ENCODE measurements around the gene LMF1. TPM values are rescaled to one million over a fixed set of nuclear protein-coding genes. Genes with fewer than 3 reads are reported as not detected.

The LMF1 gene
- total and polyA plus RNA-seq, 2 of the 4 experiments (the other 2 are of a cell fraction), result 7.7 to 13.1 TPM

DNA sequence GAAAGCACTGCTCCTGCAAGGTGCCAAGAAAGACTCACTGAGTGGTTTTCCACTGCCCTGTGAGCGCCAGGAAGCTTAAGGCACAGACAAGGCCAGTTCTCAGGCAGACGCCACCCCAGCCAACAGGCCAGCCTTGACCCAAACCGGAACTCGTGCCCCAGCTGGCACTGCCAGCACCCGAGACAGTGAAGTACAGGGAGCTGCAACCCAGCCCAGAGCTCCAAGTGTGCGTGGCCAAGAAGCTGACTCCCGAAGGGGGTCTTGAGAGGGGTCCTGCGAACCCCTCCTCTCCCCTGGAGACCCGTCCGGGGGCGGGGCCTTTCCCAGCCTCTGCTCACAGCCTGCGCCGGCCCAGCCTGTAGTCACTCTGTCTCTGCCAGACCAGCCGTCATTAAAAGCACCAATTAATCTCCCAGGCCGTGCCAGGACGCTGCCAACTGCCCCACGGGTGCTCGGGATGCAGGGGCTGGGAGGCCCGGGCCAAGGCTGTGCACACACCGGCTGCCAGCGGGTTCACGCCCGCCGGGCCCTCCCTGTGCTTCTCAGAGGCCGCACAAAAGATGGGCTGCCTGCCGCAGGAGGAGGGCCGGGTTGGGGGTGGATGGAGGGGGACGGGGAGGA, 6.4 kb upstream of the LMF1 start:
- TF ChIP-seq MAFK (IDR thresholded peaks at IDR 0.05; ENCODE audit: low read depth, low read length) (no peak), FOS (IDR thresholded peaks at IDR 0.05; ENCODE audit: low read depth, low read length) (no peak), POLR2A (IDR thresholded peaks at IDR 0.05; ENCODE audit: low read depth, low read length) (no peak), SMC3 (IDR thresholded peaks at IDR 0.05; ENCODE audit: low read depth, low read length) (no peak), RAD21 (IDR thresholded peaks at IDR 0.05; ENCODE audit: low read length) (no peak), RCOR1 (IDR thresholded peaks at IDR 0.05; ENCODE audit: insufficient replicate concordance, low read length) (no peak), CHD1 (IDR thresholded peaks at IDR 0.05; ENCODE audit: low read depth, low read length) (no peak), MAZ (IDR thresholded peaks at IDR 0.05; ENCODE audit: borderline replicate concordance, low read depth, low read length) (no peak), BHLHE40 (IDR thresholded peaks at IDR 0.05; ENCODE audit: low read depth, low read length) (no peak), NFE2L2 (IDR thresholded peaks at IDR 0.05; ENCODE audit: low read depth, low read length) (no peak), RFX5 (IDR thresholded peaks at IDR 0.05; ENCODE audit: low read depth, low read length) (no peak), CEBPB (IDR thresholded peaks at IDR 0.05; ENCODE audit: low read depth, low read length) (no peak), MXI1 (IDR thresholded peaks at IDR 0.05; ENCODE audit: borderline replicate concordance, low read depth, low read length) (no peak)
- TF ChIP-seq, protein P1, sequence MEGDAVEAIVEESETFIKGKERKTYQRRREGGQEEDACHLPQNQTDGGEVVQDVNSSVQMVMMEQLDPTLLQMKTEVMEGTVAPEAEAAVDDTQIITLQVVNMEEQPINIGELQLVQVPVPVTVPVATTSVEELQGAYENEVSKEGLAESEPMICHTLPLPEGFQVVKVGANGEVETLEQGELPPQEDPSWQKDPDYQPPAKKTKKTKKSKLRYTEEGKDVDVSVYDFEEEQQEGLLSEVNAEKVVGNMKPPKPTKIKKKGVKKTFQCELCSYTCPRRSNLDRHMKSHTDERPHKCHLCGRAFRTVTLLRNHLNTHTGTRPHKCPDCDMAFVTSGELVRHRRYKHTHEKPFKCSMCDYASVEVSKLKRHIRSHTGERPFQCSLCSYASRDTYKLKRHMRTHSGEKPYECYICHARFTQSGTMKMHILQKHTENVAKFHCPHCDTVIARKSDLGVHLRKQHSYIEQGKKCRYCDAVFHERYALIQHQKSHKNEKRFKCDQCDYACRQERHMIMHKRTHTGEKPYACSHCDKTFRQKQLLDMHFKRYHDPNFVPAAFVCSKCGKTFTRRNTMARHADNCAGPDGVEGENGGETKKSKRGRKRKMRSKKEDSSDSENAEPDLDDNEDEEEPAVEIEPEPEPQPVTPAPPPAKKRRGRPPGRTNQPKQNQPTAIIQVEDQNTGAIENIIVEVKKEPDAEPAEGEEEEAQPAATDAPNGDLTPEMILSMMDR (conservative IDR thresholded peaks at IDR 0.05; ENCODE audit: low read depth, low read length), result no peak
- TF ChIP-seq, protein P2, sequence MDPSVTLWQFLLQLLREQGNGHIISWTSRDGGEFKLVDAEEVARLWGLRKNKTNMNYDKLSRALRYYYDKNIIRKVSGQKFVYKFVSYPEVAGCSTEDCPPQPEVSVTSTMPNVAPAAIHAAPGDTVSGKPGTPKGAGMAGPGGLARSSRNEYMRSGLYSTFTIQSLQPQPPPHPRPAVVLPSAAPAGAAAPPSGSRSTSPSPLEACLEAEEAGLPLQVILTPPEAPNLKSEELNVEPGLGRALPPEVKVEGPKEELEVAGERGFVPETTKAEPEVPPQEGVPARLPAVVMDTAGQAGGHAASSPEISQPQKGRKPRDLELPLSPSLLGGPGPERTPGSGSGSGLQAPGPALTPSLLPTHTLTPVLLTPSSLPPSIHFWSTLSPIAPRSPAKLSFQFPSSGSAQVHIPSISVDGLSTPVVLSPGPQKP (IDR thresholded peaks at IDR 0.05; ENCODE audit: borderline replicate concordance, low read depth, low read length), result no peak
- TF ChIP-seq, protein P3, sequence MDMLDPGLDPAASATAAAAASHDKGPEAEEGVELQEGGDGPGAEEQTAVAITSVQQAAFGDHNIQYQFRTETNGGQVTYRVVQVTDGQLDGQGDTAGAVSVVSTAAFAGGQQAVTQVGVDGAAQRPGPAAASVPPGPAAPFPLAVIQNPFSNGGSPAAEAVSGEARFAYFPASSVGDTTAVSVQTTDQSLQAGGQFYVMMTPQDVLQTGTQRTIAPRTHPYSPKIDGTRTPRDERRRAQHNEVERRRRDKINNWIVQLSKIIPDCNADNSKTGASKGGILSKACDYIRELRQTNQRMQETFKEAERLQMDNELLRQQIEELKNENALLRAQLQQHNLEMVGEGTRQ (IDR thresholded peaks at IDR 0.05; ENCODE audit: low read depth, low read length), result no peak
- Histone ChIP-seq H3K27me3 (ENCODE audit: control insufficient read depth, insufficient read depth, low read length) (peaks cover 80% of the 10 kb centered on the region), H4K91ac (ENCODE audit: insufficient read depth, low read depth, low read length) (no peak overlapping the region), H2BK5ac (ENCODE audit: low read depth, low read length, poor library complexity, severe bottlenecking) (no peak overlapping the region), H2AK9ac (replicated peaks; ENCODE audit: low read depth, low read length, poor library complexity) (no peak overlapping the region), H3K4me1 (ENCODE audit: control insufficient read depth, insufficient read depth, low read length) (no peaks in the 10 kb centered on the region), H3K56ac (ENCODE audit: extremely low read depth, insufficient read depth, low read length) (no peak overlapping the region), H3K4me2 (ENCODE audit: low read depth, low read length) (no peak overlapping the region), H3K23ac (ENCODE audit: low read depth, low read length) (no peak overlapping the region), H3K79me1 (ENCODE audit: low read depth in 1 of 2, low read length in 2 of 2) (no peaks in the 10 kb centered on the region), H3K18ac (ENCODE audit: low read depth, low read length) (no peak overlapping the region), H3K36me3 (ENCODE audit: control insufficient read depth, insufficient read depth, low read length) (no peaks in the 10 kb centered on the region), H3K9ac (ENCODE audit: low read depth, low read length) (no peak overlapping the region), H2AFZ (replicated peaks; ENCODE audit: low read length, poor library complexity) (peak overlapping the region; percentile 14), H2BK120ac (ENCODE audit: low read depth, low read length) (no peak overlapping the region), H3K27ac (ENCODE audit: insufficient read depth, low read length) (no peak overlapping the region), H2BK15ac (ENCODE audit: low read depth, low read length) (no peak overlapping the region), H3K9me1 (ENCODE audit: insufficient read depth, low read length) (no peaks in the 10 kb centered on the region; the same call in 1 of the 2 replicates), H4K8ac (ENCODE audit: low read depth in 2 of 2, low read length in 2 of 2) (no peak overlapping the region), H3K4ac (ENCODE audit: low read depth, low read length) (no peak overlapping the region), H4K20me1 (ENCODE audit: insufficient read depth, low read length) (no peaks in the 10 kb centered on the region; the same call in 1 of the 2 replicates), H3K4me3 (ENCODE audit: insufficient read depth, low read depth, low read length) (no peak overlapping the region), H4K5ac (ENCODE audit: low read depth, low read length) (no peak overlapping the region), H2BK20ac (ENCODE audit: low read depth, low read length) (no peak overlapping the region), H2AK5ac (ENCODE audit: low read depth, low read length) (no peak overlapping the region), H3K14ac (replicated peaks; ENCODE audit: low read depth, low read length) (no peak overlapping the region), H3K9me3 (ENCODE audit: control insufficient read depth, insufficient read depth, low read length) (0 out of 2 replicates have a peak, but pooled peaks cover 3% of the 10 kb centered on the region)
- 68% methylated on average over 6 of the region's 28 CpGs; no CpG with 5 or more reads in 1 of the 2 experiments for WGBS, 2 experiments (ENCODE audit: extremely low coverage in 2 of 2, insufficient read length in 1 of 2)
- in situ Hi-C loops (cut with MboI; ENCODE audit: low sequenced_read_pairs), result no loop called here
- ChIA-PET CTCF (no interaction called here), POLR2A (ENCODE audit: unreplicated experiment) (no interaction called here)
- no TSS peak for BruUV-seq (replicated peaks)
- ATAC-seq (ENCODE audit: low read depth) (no peak), DNase-seq (no peak)
- intact Hi-C loops (cut with micrococcal nuclease), result no loop called here
- dilution Hi-C loops (cut with HindIII; ENCODE audit: low sequenced_read_pairs, unreplicated experiment), result no loop called here
